ENCODE measurements around the gene NRG3.
"Not testable (repeated sequence)": the region's sequence is repeated elsewhere in the genome, so short reads cannot be mapped to it uniquely, and the experiment has no call there.

The NRG3 gene

GRCh38 chr10:82622479-82622878 lies 747.5 kb downstream of the NRG3 start:
- no peak for DNase-seq

GRCh38 chr10:82625512-82626189 lies 750.7 kb downstream of the NRG3 start:
- DNase-seq: no peak

- DNase-seq: no peak
Observed at GRCh38 chr10:82628373-82628772, 753.4 kb downstream of the NRG3 start.

- no peak for DNase-seq
Observed at GRCh38 chr10:82643076-82643475, 768.1 kb downstream of the NRG3 start.

GRCh38 chr10:82643601-82644000 lies 768.6 kb downstream of the NRG3 start:
- no peak for DNase-seq

GRCh38 chr10:82645221-82645620 lies 770.2 kb downstream of the NRG3 start:
- no peak for DNase-seq

GRCh38 chr10:82653244-82654155 lies 778.5 kb downstream of the NRG3 start:
- no peak for DNase-seq

- no peak for DNase-seq
Observed at GRCh38 chr10:82660205-82660604, 785.2 kb downstream of the NRG3 start.

GRCh38 chr10:82660986-82661385 lies 786.0 kb downstream of the NRG3 start:
- DNase-seq: no peak

GRCh38 chr10:82661701-82662100 lies 786.7 kb downstream of the NRG3 start:
- no peak for DNase-seq

- no peak for DNase-seq
Observed at GRCh38 chr10:82668221-82668895, 793.4 kb downstream of the NRG3 start.

- DNase-seq: no peak
Observed at GRCh38 chr10:82674036-82674435, 799.0 kb downstream of the NRG3 start.

GRCh38 chr10:82677932-82678331 lies 802.9 kb downstream of the NRG3 start:
- not testable (repeated sequence) for DNase-seq

- DNase-seq: not testable (repeated sequence)
Observed at GRCh38 chr10:82678451-82678850, 803.5 kb downstream of the NRG3 start.

- no peak for DNase-seq
Observed at GRCh38 chr10:82680608-82681007, 805.6 kb downstream of the NRG3 start.

GRCh38 chr10:82683945-82684344 lies 809.0 kb downstream of the NRG3 start:
- no peak for DNase-seq

GRCh38 chr10:82685087-82685486 lies 810.1 kb downstream of the NRG3 start:
- no peak for DNase-seq

- no peak for DNase-seq
Observed at GRCh38 chr10:82691211-82691610, 816.2 kb downstream of the NRG3 start.

GRCh38 chr10:82692458-82692857 lies 817.5 kb downstream of the NRG3 start:
- DNase-seq: no peak

- no peak for DNase-seq
Observed at GRCh38 chr10:82721831-82722230, 846.8 kb downstream of the NRG3 start.

GRCh38 chr10:82722273-82722672 lies 847.3 kb downstream of the NRG3 start:
- DNase-seq: no peak

- DNase-seq: no peak
Observed at GRCh38 chr10:82736305-82736704, 861.3 kb downstream of the NRG3 start.

- no peak for DNase-seq
Observed at GRCh38 chr10:82737549-82737948, 862.6 kb downstream of the NRG3 start.

- DNase-seq: no peak
Observed at GRCh38 chr10:82738592-82738991, 863.6 kb downstream of the NRG3 start.

All from stimulated activated CD4-positive, alpha-beta T cell treated with anti-CD3 and anti-CD28 coated beads, Interleukin-4, amount 100 ng/mL, for 4 hours (primary cell).